NCI-H82 treated with DMSO at 0.1 percent for 48 hours (cell line): Measurements from ENCODE around the gene TK1.
"Not testable (repeated sequence)": the region's sequence is repeated elsewhere in the genome, so short reads cannot be mapped to it uniquely, and the experiment has no call there.

ENCODE experiments used
- DNase-seq: peaks from one replicate; lab custom pipeline; 2025; ENCODE audit not compliant: unreplicated experiment; lab: John Stamatoyannopoulos, UW

The TK1 gene

DNA sequence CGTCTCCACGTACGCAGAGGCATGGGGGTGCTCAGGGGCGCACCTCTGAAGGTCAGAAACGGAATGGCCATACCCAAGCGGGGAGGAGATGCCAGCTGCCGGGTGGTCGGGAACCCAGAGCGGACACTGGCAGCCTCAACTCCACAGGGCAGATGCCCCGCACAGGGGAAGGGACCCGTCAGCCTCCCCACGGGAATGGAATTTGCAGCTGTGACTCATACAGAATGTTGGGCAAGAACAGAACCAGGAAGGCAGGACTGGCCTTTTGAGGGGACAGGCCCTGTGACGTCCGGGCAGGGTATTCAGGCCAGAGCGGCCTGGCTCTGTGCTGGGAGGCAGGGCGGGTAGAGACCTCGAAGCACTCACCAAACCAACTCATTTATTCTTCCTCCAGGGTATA, 7.5 kb downstream of the TK1 start:
- DNase-seq: no peak

DNA sequence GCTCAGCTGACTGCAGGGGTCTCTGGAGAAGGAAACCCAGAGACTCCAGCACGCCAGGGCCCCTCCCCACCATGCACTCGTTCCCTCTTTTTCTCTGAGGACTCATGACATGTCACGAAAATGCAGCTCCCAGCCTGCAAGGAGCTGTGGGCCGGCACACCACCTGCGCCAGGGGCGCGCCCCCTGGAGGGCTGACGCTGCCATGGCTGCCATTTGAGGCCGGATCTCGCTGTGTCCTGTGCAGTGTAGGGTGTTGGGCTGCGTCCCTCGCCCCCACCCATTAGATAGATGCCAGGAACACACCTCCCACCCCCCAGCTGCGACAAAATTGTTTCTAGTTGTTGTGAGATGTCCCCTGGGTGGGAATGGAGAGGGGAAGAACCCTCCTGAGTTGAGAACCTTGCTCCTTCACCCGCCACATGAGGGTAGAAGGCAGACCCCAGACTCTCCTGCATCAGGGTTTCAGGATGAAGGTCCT, 10.3 kb downstream of the TK1 start:
- no peak for DNase-seq

DNA sequence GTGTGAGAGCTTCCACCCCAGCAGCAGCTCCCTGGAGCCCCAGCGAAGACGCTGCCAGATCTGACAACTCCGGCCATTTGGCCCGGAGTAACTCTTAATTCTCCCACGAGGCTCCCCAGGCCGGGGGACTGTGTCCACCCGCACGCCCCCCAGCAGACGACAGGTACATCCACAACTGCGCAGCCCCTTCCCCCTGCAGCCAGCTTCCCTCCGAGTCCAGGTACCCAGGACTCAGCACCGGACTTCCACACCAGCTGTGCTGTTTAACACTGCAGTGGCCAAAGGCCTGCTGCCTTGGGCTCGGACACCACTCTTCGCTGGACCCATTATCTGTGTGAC, 11.2 kb downstream of the TK1 start:
- DNase-seq: no peak

DNA sequence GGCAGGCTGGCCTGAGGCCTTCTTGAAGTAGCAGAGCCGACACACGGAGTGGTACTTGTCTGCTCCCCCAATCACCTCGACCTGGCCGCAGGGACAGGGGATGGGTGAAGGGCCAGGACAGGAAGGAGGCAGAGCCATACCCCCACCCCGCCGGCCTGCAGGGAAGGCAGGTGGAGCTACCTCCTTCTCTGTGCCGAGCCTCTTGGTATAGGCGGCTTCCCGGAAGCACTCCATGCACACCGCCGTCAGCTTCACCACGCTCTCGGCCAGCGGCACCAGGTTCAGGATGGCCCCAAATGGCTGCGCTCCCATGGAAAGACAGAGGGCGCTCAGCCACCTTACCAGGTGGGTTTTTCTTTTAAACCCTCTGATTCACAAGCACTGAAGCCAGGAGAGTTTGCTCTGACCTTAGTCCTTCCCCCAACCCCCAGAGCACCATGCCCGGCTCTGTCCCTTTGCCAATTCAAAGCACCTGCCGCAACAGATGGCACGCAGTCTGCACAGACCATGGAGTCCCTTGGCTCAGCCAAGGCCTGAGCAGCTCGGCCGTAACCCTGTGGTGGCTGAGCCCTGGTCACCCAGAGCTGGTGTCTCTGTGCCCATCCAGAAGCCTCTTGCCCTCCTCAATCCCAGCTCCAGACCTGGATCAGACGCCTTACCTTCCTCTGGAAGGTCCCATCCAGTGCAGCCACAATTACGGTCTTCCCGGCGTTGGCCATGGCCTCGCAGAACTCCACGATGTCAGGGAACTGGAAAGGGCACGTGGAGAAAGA, 11.8 kb downstream of the TK1 start:
- DNase-seq: no peak

DNA sequence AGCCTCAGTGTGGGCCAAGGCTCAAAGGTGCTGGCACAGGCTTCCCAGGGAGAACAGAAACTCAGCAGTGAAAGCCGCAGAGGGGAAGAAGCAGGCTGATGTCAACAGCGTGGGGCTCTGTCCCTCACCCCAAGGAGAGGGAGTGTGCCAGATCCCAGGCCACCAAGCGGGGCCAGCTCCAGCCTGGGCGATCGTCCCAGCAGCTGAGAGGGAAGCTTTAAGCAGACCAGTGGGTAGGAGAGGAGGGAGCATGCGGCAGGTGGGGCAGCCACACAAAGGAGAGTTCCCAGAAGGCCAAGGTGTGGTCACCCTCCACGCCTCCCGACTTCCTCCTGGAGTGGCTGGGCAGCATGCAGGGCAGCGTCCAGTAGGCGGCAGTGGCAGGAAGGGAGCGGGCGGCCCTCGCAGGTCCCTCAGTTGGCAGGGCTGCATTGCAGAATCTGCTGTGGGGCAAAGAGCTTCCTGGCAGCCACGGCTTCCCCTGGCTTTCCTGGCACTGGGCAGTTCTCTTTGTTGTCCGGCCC, 12.4 kb downstream of the TK1 start:
- no peak for DNase-seq

DNA sequence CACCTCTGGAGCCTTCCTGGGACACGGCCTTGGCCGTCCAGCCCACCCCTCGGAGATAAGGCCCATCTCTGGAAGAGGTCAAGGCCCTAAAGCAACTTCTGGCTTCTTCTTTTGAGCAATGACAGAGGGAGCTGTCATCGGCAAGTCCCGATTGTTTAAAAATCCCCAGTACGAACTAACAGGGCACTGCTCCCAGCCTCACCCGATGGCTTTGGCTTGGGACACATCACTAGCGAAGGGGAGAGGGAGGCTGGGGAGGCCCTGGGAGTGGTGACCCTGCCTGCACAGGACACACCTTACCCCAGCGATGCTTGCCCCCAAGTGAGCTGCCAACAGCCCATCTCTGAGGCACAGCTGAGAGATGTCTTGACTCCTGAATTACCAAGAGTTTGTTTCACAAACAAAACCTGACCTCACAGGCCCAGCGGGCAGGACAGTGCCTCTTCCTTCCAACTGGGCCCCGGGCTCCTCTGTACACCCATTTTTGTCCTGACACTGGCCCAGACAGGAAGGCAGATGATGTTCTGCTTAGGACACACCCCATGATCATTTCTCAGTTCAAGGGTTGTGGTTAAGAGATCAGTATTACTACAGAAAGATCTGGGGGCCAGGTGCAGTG, 13.6 kb downstream of the TK1 start:
- no peak for DNase-seq

DNA sequence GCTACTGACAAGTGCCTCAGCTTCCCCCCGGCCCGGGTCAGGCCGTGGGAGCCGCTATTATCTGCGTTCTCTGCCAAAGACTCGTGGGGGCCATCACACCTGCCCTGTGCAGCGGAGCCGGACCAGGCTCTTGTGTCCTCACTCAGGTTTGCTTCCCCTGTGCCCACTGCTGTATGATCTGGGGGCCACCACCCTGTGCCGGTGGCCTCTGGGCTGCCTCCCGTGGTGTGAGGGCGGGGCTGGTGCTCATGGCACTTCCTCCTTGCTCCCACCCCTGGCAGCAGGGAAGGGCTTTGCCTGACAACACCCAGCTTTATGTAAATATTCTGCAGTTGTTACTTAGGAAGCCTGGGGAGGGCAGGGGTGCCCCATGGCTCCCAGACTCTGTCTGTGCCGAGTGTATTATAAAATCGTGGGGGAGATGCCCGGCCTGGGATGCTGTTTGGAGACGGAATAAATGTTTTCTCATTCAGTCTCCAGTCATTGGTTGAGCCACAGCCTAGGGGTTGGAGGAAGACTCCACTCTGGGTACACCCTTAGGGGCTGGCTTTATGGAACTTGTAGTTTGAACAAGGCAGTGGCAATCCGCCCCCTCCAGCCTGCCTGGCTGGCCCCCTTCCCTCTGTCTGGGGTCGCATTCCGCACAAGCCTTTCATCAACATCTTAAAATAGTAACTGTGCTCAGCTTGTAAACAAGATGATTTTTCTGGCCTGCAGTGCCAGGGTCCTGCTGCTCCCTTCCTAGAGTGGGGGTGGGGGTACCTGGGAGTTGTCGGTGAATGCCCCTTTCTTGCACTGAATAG, 14.4 kb downstream of the TK1 start:
- no peak for DNase-seq

DNA sequence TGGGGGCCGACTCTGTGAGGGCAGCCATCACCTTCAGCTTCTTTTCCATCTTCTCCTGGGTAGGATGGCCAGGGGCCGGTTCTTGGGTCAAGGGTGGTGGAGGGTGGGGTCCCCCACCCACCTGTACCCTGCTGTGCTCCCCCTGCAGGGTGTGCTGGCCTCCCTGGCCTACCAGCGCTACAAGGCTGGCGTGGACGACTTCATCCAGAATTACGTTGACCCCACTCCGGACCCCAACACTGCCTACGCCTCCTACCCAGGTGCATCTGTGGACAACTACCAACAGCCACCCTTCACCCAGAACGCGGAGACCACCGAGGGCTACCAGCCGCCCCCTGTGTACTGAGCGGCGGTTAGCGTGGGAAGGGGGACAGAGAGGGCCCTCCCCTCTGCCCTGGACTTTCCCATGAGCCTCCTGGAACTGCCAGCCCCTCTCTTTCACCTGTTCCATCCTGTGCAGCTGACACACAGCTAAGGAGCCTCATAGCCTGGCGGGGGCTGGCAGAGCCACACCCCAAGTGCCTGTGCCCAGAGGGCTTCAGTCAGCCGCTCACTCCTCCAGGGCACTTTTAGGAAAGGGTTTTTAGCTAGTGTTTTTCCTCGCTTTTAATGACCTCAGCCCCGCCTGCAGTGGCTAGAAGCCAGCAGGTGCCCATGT, 15.1 kb downstream of the TK1 start:
- DNase-seq: not testable (repeated sequence)

DNA sequence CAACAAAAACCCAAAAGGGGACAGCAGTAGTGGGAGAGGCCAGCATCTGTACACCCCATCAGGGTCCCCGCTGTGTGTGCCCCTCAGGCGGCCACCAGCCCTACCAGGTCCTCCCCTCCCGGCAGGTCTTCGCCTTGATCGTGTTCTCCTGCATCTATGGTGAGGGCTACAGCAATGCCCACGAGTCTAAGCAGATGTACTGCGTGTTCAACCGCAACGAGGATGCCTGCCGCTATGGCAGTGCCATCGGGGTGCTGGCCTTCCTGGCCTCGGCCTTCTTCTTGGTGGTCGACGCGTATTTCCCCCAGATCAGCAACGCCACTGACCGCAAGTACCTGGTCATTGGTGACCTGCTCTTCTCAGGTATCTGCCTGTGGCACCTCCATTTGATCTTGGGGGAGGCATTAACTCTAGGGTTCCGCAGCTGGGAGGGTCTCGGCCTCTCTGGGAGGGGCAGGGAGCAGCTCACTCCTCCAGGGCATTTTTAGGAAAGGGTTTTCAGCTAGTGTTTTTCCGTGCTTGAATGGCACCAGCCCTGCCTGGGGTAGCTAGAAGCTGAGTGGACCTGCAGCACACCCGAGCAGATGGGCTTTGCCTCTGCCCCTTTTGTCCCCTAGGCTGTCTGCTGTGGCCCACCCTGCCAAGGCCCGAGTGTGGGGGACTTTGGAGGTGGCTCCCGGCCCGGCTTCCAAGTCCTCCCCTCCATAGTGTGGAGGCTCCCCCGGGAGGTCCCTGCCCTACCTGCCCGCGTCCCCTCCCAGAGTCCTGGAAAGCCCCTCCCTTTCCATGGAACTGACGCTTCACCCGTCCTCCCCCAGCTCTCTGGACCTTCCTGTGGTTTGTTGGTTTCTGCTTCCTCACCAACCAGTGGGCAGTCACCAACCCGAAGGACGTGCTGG, 15.9 kb downstream of the TK1 start:
- no peak for DNase-seq

DNA sequence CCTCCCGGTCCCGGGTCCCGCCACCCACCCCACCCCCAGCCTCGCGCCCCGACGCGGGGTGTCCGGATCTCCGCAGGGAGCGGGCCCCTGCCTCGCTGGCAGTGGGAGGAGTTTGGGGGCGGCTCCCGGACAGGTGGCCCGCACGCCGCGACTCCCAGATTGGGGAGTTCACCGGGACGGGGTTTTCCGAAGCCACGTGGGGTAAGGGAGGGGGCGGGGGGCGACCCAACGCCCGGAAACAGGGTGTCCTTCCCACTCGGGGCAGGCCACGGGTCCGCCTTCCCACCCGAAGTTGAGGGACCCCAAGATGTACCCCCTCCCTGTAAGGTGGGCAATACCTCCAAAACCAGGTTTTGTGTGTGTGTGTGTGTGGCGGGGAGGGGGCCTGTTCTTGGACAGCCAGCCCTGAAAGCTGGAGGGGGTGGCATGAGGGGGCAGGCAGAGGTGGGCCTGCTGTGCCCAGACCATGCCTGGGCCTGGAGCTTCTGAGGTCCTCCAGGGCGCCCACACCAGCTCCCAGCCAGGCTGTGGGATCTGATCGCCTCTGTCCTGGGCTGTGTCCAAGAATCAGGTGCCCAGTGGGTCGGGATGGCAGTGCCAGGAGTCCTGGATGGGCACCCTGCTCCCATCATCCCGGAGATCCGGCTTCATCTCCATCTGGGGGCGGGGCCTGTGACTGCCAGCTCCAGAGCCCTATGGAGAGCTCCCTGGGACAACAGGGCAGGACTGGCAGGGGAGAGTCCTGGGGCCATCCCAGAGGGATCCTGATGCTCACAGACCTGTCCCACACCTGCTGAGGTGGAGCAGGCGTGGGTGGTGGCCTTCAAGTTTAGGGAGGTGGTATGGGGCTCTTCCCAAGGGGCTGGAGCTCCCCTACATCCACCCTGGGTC, 17.7 kb downstream of the TK1 start:
- no peak for DNase-seq

DNA sequence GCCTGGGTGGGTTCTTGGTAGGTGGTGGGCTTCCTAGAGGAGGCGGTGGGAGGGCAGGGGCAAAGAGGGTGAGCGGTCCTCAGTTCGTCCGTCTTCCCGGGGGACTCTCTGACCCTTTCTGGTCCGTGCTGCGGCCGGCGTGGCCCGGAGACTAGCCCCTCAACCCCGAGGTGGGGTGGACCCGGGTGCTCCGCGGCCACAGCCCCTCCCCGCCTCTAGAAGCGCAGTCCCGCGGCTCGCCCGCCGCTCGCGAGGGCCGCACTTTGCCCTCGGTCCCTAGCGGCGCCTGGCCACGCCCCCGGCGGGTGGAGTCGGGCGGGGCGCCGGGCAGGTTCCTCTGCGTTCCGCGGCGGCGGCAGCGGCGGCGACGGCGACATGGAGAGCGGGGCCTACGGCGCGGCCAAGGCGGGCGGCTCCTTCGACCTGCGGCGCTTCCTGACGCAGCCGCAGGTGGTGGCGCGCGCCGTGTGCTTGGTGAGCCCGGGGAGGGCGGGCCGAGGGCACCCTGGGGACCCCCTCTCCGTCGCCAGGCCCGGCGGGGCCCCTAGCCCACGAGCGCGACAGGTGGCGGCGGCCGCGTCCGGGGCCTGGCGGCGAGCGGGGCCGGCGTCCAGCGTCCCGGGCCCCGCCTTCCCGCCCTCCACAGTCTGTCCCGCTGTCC, 18.5 kb downstream of the TK1 start, which contains the start of gene SYNGR2:
SYNGR2 (plus strand) TSS at position 340 of the 661 bp plus-strand sequence; CDS start at position 376, 36 bp downstream.
- DNase-seq: peak; percentile 47

DNA sequence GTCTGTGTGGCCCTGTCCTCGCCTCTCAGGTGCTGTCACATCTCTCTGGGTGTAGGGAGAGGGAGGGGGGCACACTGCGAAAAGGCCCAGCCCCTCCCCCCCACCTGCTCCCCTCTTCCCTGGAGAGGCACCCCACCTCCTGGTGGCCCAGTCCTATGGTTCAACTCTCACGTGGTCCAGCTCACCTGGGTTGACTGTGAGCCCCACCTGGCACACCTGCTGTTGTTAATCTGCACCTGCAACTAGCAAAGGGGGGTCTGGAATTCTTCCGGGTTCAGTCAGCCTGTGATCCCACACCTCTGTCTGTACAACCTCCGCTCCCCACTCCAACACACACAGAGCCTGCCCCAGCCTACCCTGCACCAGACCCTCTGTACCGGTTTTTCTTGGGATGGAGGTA, 20.4 kb downstream of the TK1 start:
- DNase-seq: no peak

DNA sequence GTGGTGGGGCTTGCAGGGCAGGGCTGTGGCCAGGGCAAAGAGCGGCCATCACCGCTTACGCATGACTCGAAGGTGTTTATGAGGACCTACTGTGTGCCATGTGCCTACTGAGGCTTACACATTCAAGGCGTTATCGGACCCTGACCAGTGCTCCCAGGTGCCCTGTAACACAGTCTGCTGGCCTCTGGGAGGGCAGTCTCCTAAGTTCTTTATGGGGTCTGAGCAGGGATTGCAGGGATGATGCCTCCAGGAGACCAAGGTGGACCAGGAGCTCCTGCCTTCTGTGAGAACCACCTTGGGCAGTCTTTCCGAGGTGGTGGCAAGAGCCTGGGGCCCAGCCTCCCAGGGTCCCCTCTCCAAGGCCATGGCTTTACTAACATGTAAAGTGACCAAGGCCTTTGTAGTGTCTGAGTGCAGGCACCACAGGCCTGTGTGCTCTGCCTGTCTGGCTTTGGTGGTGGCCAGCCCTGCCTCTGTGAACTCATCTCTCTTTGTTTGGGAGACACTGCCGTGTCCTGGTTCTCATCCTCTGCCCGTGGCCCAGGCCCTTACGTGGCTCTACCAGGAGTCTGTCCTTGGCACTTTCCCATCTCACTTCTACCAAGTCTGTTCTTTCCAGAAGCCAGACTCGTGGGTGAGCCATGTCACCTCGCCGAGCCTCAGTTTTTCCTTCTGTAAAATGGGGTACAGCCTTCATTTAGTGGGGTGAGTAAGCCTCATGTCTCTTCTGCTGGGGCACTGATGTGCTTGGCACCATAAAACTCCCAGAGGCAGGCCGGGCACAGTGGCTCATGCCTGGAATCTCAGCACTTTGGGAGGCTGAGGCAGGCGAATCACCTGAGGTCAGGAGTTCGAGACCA, 21.9 kb downstream of the TK1 start:
- no peak for DNase-seq

DNA sequence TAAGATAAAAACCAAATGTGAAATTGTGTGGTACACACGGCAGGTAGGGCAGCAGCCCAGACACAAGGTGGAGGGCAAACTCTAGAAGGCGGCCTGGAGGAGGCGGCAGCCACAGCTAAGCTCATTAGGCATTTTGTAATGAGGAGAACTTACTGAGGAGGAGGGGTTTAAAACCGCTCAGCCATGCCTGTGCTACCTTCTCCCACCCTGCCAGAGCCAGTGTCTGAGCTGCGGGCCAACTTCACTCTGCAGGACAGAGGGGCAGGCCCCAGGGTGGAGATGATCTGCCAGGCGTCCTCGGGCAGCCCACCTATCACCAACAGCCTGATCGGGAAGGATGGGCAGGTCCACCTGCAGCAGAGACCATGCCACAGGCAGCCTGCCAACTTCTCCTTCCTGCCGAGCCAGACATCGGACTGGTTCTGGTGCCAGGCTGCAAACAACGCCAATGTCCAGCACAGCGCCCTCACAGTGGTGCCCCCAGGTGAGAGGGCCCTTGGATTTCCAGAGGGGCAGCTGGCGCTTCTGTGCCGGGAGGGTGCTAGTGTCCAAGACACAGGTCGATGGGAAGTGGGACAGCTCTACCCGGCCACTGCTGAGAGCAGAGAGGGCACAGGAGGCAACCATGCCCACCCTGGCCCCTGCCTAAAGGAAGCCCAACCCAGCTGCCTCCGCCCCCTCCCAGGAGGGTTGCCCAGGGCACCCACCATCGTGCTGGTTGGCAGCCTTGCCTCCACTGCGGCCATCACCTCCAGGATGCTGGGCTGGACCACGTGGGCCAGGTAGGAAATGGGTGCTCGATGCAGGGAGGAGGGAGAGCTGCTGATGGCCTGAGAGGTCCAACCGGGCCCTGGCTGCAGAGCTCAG, 22.7 kb downstream of the TK1 start:
- DNase-seq: no peak

DNA sequence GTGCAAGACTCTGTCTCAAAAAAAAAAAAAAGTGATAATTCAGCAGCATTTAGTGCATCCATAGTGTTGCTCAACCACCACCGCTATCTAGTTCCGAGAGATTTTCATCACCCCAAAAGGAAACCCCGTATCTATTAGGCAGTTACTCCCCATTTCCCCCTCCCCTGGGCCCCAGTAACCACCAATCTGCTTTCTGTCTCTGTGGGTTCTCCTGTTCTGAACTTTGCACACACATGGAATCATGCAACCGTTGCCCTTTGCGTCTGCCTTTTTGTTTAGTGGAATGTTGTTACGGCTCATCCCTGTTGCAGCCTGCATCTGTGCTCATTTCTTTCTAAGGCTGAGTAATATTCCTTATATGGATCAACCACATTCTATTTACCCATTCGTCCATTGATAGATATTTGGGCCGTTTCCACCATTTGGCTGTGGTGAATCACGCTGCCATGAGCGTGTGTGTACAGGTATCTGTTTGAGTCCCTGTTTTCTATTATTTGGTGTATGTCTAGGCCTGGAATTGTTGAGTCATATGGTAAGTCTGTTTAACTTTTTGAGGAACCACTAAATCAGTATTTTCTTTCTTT, 27.2 kb downstream of the TK1 start:
- DNase-seq: no peak
